HepG2 (cell line): ENCODE data around the gene LRRC4C. TPM values are rescaled to one million over a fixed set of nuclear protein-coding genes. Genes with fewer than 3 reads are reported as not detected.

ENCODE experiments used
- ATAC-seq: fragments of 200-7000 bp; cut with Tn5 transposase; 3 replicates; pipeline ENCODE4 v1.9.1; 2020; ENCODE audit warnings: mild to moderate bottlenecking, moderate library complexity
- BruUV-seq: library from RNA; stranded (reverse); fragments of 400-500 nt; replicated peaks from 2 replicates; lab custom pipeline; 2021; lab: Mats Ljungman, UMichigan
- CTCF ChIA-PET: fragments of 300-600 bp; formaldehyde crosslinking; extraction: SDS; loops from one replicate; lab custom pipeline; 2021; ENCODE audit warnings: low total read pairs, inconsistent platforms, low intra/inter-chr PET ratio; lab: Yijun Ruan, JAX
- POLR2A ChIA-PET: fragments of 350-600 bp; sonication (Branson Sonifier 250); formaldehyde crosslinking; loops from one replicate; lab custom pipeline; 2020; ENCODE audit warnings: antibody characterized with exemption, inconsistent platforms; lab: Yijun Ruan, JAX
- DNase-seq: peaks from one replicate; pipeline ENCODE4 v3.0.0-alpha.2; 2015; ENCODE audit warnings: low spot score
- FAIRE-seq: peaks from 3 replicates; lab custom pipeline; 2011; peaks lifted over from hg19 to GRCh38; lab: Jason Lieb, UNC
- H2AFZ ChIP-seq: one replicate; pipeline ENCODE4 v1.6.1; 2011; ENCODE audit warnings: low read length, inconsistent platforms
- H3K27ac ChIP-seq: fragments of 300-600 bp; 3 replicates; pipeline ENCODE4 v1.8.0; 2011; ENCODE audit warnings: mixed run types, mild to moderate bottlenecking, mixed read lengths, low read length, inconsistent platforms; ENCODE audit not compliant: insufficient read depth; ENCODE audit errors: extremely low read length
- H3K27me3 ChIP-seq, 2 experiments: fragments of 200-600 bp in 1 of 2; 2 replicates in 1 of 2; 3 replicates in 1 of 2; pipeline versions ENCODE4 v1.6.0 to v1.8.0; 2011; ENCODE audit warnings: low read length in 2 of 2, mild to moderate bottlenecking in 2 of 2, moderate library complexity in 2 of 2, inconsistent platforms in 1 of 2; ENCODE audit not compliant: insufficient read depth in 2 of 2, control insufficient read depth in 1 of 2
- H3K36me3 ChIP-seq, 2 experiments: fragments of 200-600 bp in 1 of 2; replicated peaks in 1 of 2; 2 replicates in 1 of 2; 3 replicates in 1 of 2; pipeline versions ENCODE4 v1.5.1 to v1.8.0; 2011; ENCODE audit warnings: low read length in 2 of 2, inconsistent platforms in 1 of 2; ENCODE audit not compliant: insufficient read depth in 2 of 2, control insufficient read depth in 1 of 2
- H3K4me1 ChIP-seq: 2 replicates; pipeline ENCODE4 v1.5.1; 2012; ENCODE audit warnings: low read length, inconsistent platforms; ENCODE audit not compliant: insufficient read depth
- H3K4me2 ChIP-seq: 2 replicates; pipeline ENCODE4 v1.6.0; 2011; ENCODE audit warnings: low read depth, low read length, inconsistent platforms
- H3K4me3 ChIP-seq, 3 experiments: fragments of 200-600 bp in 1 of 3; sonication (generic), shearing (Covaris generic) in 1 of 3; replicated peaks in 1 of 3; 2 replicates each; pipeline ENCODE4 v1.5.1; 2011 to 2016; ENCODE audit warnings: low read length in 3 of 3, inconsistent platforms in 2 of 3, low read depth in 2 of 3, mild to moderate bottlenecking in 2 of 3, control low read depth in 1 of 3, mixed read lengths in 1 of 3; ENCODE audit not compliant: insufficient read depth in 1 of 3
- H3K79me2 ChIP-seq: one replicate; pipeline ENCODE4 v1.6.1; 2011; ENCODE audit warnings: low read length, inconsistent platforms; ENCODE audit not compliant: insufficient read depth
- H3K9ac ChIP-seq: 2 replicates; pipeline ENCODE4 v1.6.0; 2011; ENCODE audit warnings: mild to moderate bottlenecking, low read depth, low read length, inconsistent platforms; ENCODE audit not compliant: insufficient read depth
- H3K9me3 ChIP-seq: 2 replicates; pipeline ENCODE4 v1.5.1; 2012; ENCODE audit warnings: mild to moderate bottlenecking, low read length
- H4K20me1 ChIP-seq: 2 replicates; pipeline ENCODE4 v1.6.0; 2011; ENCODE audit warnings: inconsistent platforms, mild to moderate bottlenecking, low read length, moderate library complexity; ENCODE audit not compliant: insufficient read depth
- GRHL1 ChIP-seq: sonication (generic); formaldehyde crosslinking; conservative IDR thresholded peaks from 2 replicates; pipeline ENCODE4 v1.8.0; 2022; ENCODE audit warnings: missing genetic modification reagents
- RERE ChIP-seq: IDR thresholded peaks from 2 replicates; pipeline ENCODE4 v1.6.1; 2016; ENCODE audit warnings: low read depth, missing genetic modification reagents, missing compliant biosample characterization
- ZNF142 ChIP-seq: sonication (generic); formaldehyde crosslinking; IDR thresholded peaks from 2 replicates; pipeline ENCODE4 v1.4.0; 2020; ENCODE audit warnings: missing genetic modification reagents
- ZNF326 ChIP-seq: sonication (generic); formaldehyde crosslinking; IDR thresholded peaks from 2 replicates; pipeline ENCODE4 v1.4.0; 2020; ENCODE audit warnings: missing genetic modification reagents, borderline replicate concordance
- ZNF362 ChIP-seq: sonication (generic); formaldehyde crosslinking; IDR thresholded peaks from 2 replicates; pipeline ENCODE4 v1.4.0; 2020; ENCODE audit warnings: missing genetic modification reagents, mild to moderate bottlenecking, borderline replicate concordance
- ZNF567 ChIP-seq: sonication (generic); formaldehyde crosslinking; IDR thresholded peaks from 2 replicates; pipeline ENCODE4 v1.8.1; 2023; ENCODE audit warnings: mild to moderate bottlenecking, missing genetic modification reagents, borderline replicate concordance
- ZNF597 ChIP-seq: sonication (generic); formaldehyde crosslinking; IDR thresholded peaks from 2 replicates; pipeline ENCODE4 v1.5.0; 2020; ENCODE audit warnings: missing genetic modification reagents
- ZNF841 ChIP-seq: sonication (generic); formaldehyde crosslinking; IDR thresholded peaks from 2 replicates; pipeline ENCODE4 v1.8.1; 2023; ENCODE audit warnings: missing genetic modification reagents, borderline replicate concordance
- WGBS: methylation state at CpG from one replicate; pipeline ENCODE4 v1.1.6; 2017; ENCODE audit warnings: low lambda C conversion rate; 5-methylcytosine and 5-hydroxymethylcytosine counted together
- in situ Hi-C: cut with HindIII; loops from 2 replicates; pipeline ENCODE4 v1.10.0; 2017; ENCODE audit warnings: low pct_unique_long_range_greater_than_20kb; ENCODE audit not compliant: extremely low pct_ligation_motif_present
- intact Hi-C: fragments of 100-400 bp; cut with micrococcal nuclease; formaldehyde crosslinking; loops from one replicate; pipeline ENCODE4 v1.10.0; 2022; ENCODE audit not compliant: unreplicated experiment
- polyA plus RNA-seq, 8 experiments: library from polyadenylated mRNA; depleted of rRNA in 3 of 8; stranded (reverse) in 7 of 8; unstranded in 1 of 8; fragments of >200 nt; fragmentation: Illumina TruSeq in 4 of 8; extraction: Trizol in 4 of 8; gene quantifications; 2 replicates each; pipeline versions ENCODE4 v1.2.1 to v1.2.3, GENCODE V29; 2011 to 2016; ENCODE audit warnings: low read depth in 4 of 8, missing spikeins in 1 of 8, mixed read lengths in 1 of 8; ENCODE audit not compliant: insufficient read depth in 1 of 8
- total RNA-seq, 5 experiments: library from RNA; depleted of rRNA; stranded (reverse); fragments of >200 nt; fragmentation: Illumina TruSeq; extraction: Trizol; gene quantifications; 2 replicates each; pipeline ENCODE4 v1.2.3, GENCODE V29; 2016; ENCODE audit warnings: low read depth in 1 of 5

Gene LRRC4C
- total and polyA plus RNA-seq, 2 of the 13 experiments (the other 11 are each of a cell fraction or from before 2014, with no cell fraction given): not detected

- in situ Hi-C loops (no loop called here), intact Hi-C loops (no loop called here)
- Histone ChIP-seq H3K4me1 (no peaks in the 10 kb centered on the region), H3K79me2 (no peaks in the 10 kb centered on the region), H3K9me3 (peaks cover 53% of the 10 kb centered on the region), H3K4me2 (no peak overlapping the region), H3K36me3 (no peaks in the 10 kb centered on the region), H4K20me1 (no peaks in the 10 kb centered on the region), H3K27ac (no peak overlapping the region), H3K27me3 (no peaks in the 10 kb centered on the region), H2AFZ (no peak overlapping the region), H3K4me3 (no peak overlapping the region), H3K9ac (no peak overlapping the region)
- CTCF ChIA-PET: no interaction called here
- WGBS: 29% methylated on average over 5 of the region's 5 CpGs
- FAIRE-seq (no peak), ATAC-seq (no peak), DNase-seq (no peak)
- POLR2A ChIA-PET: no interaction called here
- BruUV-seq: no TSS peak
- no peak for TF ChIP-seq RERE
- TF ChIP-seq GRHL1 (CRISPR knock-in tag): no peak
- TF ChIP-seq ZNF142: no peak
- no peak for TF ChIP-seq ZNF567 (CRISPR knock-in tag)
- TF ChIP-seq ZNF362 (CRISPR knock-in tag): no peak
- no peak for TF ChIP-seq ZNF326 (CRISPR knock-in tag)
- no peak for TF ChIP-seq ZNF841 (CRISPR knock-in tag)
- no peak for TF ChIP-seq ZNF597 (CRISPR knock-in tag)
These were observed 314.0 kb downstream of the LRRC4C start for GRCh38 chr11:41145420-41145819.
